ENCODE measurements around the gene GPN2.
A peak's percentile ranks its signal among the peaks of the same experiment; 100 is the strongest.
"Not testable (repeated sequence)": the region's sequence is repeated elsewhere in the genome, so short reads cannot be mapped to it uniquely, and the experiment has no call there.

GPN2 gene

DNA sequence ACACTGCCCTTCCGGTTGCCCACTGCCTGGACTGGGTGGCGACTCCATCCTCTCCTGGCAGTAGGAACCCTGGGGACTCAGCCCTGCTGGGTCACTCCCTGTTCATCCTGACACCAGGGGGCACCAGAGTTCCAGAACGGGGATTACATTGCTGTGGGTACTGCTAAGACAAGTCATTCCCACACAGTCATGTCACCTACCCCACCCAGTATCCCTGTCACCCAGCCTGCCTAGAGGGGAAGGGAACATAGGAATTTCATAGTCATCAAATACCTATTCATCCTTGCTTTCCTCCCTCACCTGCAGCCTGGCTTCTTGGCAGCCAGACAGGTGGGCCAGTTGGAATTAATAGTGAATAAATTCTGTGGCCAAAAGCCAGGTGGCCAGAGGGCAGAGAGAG is 36.9 kb downstream of the GPN2 start:
- H3K27ac ChIP-seq (ENCODE audit: low read depth, low read length), result no peak overlapping the region
- H3K9ac ChIP-seq (ENCODE audit: low read length), result no peak overlapping the region

DNA sequence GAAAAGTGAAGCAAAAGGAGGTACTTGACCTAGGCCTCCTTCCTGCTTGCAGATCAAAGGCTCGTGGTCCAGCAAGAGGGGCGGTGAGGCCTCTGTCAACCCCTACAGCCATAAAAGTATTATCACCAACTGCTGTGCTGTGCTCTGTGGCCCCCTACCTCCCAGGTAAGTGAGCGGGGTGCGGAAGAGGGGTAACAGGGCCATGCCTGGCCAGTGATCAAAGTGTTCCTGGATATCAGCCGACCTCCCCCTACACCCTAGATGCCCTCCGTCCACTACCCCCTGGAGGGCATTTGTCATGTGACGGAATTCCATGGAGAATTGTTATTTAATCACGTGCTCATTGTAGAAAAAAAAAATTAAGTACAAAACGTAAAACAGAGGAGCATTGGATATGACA is 37.4 kb downstream of the GPN2 start:
- no peak overlapping the region for H3K4me3 ChIP-seq (ENCODE audit: low read length)
- H3K9ac ChIP-seq (ENCODE audit: low read length), result no peak overlapping the region
- no peak overlapping the region for H3K27ac ChIP-seq (ENCODE audit: low read depth, low read length)
- peaks cover 37% of the 10 kb centered on the region for H3K36me3 ChIP-seq (ENCODE audit: control insufficient read depth, insufficient read depth, low read length)
- H3K4me1 ChIP-seq (ENCODE audit: control insufficient read depth, insufficient read depth, low read length), result peaks cover 14% of the 10 kb centered on the region
- no peaks in the 10 kb centered on the region for H3K27me3 ChIP-seq (ENCODE audit: control insufficient read depth, insufficient read depth, low read length)

More for the DNA sequence above, 36.9 kb downstream of the GPN2 start:
- H3K36me3 ChIP-seq (ENCODE audit: control insufficient read depth, insufficient read depth, low read length), result peaks cover 37% of the 10 kb centered on the region
- H3K27me3 ChIP-seq (ENCODE audit: control insufficient read depth, insufficient read depth, low read length), result no peaks in the 10 kb centered on the region
- H3K4me1 ChIP-seq (ENCODE audit: control insufficient read depth, insufficient read depth, low read length), result peaks cover 14% of the 10 kb centered on the region
- H3K4me3 ChIP-seq (ENCODE audit: low read length), result no peak overlapping the region

DNA sequence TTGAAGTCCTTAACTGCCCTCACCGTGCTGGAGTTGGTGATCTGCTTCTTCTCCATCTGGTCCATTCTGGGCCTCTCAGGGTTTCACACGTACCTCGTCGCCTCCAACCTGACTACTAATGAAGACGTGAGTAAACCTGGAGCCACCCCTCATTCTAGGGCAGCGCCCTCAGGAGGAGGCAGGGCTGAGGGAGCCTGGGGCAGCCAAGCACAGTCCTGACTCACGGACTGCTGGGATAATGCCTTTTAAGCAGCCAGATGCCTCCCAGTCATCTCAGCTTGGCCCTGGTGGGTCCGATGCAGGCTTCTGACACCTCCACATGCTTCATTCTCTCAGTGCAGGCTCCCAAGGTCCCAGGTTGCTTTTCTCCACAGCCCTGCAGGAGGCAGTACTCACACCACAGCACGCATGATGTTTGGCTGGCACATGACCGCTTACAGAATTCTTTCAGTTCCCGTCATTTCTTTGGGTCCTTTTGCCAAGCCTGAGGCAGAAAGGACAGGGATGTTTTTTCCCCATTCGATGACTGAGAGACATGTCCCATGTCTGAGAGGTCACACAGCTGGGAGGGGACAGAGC is 38.9 kb downstream of the GPN2 start:
- no peaks in the 10 kb centered on the region for H3K27me3 ChIP-seq (ENCODE audit: control insufficient read depth, insufficient read depth, low read length)
- no peak overlapping the region for H3K4me3 ChIP-seq (ENCODE audit: low read length)
- peaks cover 14% of the 10 kb centered on the region for H3K4me1 ChIP-seq (ENCODE audit: control insufficient read depth, insufficient read depth, low read length)
- no peak overlapping the region for H3K9ac ChIP-seq (ENCODE audit: low read length)
- H3K27ac ChIP-seq (ENCODE audit: low read depth, low read length), result no peak overlapping the region
- H3K36me3 ChIP-seq (ENCODE audit: control insufficient read depth, insufficient read depth, low read length), result peaks cover 36% of the 10 kb centered on the region

DNA sequence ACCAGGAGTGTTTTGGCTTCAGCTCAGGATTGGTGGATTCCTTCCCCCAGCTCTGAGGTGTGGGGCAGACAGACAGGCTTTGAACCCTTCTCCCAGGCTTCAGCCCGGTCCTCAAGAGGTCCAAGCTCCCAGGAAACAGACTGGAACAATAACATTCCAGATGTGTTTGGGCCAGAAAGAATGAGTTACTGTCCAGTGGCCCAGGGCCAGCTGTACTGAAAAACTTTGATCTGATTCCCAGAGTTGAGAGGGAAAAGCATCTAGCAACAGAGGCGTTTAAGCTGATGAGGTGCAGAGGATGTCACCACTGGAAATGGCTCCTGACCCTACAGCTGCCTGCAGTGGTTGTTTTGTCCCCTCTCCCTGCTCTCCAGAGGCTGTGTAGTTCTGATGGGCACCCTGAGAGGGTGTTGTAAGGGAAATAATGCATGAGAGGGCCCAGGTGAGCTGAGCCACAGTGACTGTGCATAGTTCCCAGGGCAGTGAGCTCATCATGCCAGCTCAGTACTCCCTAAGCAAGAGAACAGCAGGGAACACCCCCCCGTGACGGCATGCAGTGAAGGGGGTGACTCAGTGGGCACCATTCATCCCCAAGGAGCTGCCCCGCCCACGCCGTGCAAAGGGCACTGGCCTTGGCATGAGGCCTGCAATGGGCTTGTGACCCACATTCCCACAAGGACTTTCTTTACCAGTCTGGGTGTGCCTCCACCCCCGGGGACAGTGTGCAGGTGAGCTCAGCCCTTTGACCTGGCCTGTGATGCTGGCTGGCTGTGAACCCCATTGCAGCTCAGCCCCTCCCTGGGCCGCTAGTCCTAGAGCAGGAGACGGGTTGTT is 40.9 kb downstream of the GPN2 start:
- H3K27ac ChIP-seq (ENCODE audit: low read depth, low read length), result peak overlapping the region; percentile 41
- H3K9ac ChIP-seq (ENCODE audit: low read length), result no peak overlapping the region
- peaks cover 14% of the 10 kb centered on the region for H3K4me1 ChIP-seq (ENCODE audit: control insufficient read depth, insufficient read depth, low read length)
- H3K27me3 ChIP-seq (ENCODE audit: control insufficient read depth, insufficient read depth, low read length), result no peaks in the 10 kb centered on the region
- H3K36me3 ChIP-seq (ENCODE audit: control insufficient read depth, insufficient read depth, low read length), result peaks cover 33% of the 10 kb centered on the region
- H3K4me3 ChIP-seq (ENCODE audit: low read length), result no peak overlapping the region

DNA sequence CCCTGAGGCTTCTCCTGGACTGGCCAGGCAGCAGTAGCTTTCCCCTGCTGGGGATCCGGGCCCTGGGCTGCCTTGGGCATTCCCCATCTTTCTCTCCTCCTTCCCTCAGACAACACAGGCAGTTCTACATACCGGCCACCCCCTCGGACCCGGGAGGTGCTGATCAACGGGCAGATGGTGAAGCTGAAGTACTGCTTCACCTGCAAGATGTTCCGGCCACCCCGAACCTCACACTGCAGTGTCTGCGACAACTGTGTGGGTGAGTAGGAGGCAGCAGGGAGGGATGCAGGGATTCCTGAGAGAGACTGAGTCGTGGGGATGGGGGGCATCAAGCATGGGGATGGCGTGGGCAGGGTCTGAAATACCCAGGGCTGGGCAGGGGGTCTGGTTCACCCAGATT is 41.6 kb downstream of the GPN2 start:
- Histone ChIP-seq H3K4me3 (ENCODE audit: low read length) (no peak overlapping the region), H3K27me3 (ENCODE audit: control insufficient read depth, insufficient read depth, low read length) (no peaks in the 10 kb centered on the region), H3K36me3 (ENCODE audit: control insufficient read depth, insufficient read depth, low read length) (peaks cover 27% of the 10 kb centered on the region), H3K9ac (ENCODE audit: low read length) (no peak overlapping the region), H3K27ac (ENCODE audit: low read depth, low read length) (peak overlapping the region; percentile 41), H3K4me1 (ENCODE audit: control insufficient read depth, insufficient read depth, low read length) (peaks cover 14% of the 10 kb centered on the region)

DNA sequence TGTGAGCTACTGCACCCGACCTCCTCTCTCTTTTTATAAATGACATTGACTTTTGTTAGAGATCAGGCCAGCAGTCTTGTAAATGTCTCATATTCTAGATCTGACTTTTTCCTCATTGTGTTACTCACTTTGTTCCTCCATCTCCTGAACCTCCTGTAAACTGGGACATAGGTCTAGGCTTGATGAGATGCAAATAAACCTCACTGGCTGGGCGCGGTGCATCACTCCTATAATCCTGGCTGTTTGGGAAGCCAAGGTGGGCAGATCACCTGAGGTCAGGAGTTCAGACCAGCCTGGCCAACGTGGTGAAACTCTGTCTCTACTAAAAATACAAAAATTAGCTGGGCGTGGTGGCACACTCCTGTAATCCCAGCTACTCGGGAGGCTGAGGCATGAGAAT is 42.3 kb downstream of the GPN2 start:
- Histone ChIP-seq H3K4me1 (ENCODE audit: control insufficient read depth, insufficient read depth, low read length) (peaks cover 14% of the 10 kb centered on the region), H3K36me3 (ENCODE audit: control insufficient read depth, insufficient read depth, low read length) (peaks cover 25% of the 10 kb centered on the region)
- H3K9ac ChIP-seq (ENCODE audit: low read length); H3K27ac ChIP-seq (ENCODE audit: low read depth, low read length); H3K4me3 ChIP-seq (ENCODE audit: low read length); H3K27me3 ChIP-seq (ENCODE audit: control insufficient read depth, insufficient read depth, low read length): not testable (repeated sequence)

DNA sequence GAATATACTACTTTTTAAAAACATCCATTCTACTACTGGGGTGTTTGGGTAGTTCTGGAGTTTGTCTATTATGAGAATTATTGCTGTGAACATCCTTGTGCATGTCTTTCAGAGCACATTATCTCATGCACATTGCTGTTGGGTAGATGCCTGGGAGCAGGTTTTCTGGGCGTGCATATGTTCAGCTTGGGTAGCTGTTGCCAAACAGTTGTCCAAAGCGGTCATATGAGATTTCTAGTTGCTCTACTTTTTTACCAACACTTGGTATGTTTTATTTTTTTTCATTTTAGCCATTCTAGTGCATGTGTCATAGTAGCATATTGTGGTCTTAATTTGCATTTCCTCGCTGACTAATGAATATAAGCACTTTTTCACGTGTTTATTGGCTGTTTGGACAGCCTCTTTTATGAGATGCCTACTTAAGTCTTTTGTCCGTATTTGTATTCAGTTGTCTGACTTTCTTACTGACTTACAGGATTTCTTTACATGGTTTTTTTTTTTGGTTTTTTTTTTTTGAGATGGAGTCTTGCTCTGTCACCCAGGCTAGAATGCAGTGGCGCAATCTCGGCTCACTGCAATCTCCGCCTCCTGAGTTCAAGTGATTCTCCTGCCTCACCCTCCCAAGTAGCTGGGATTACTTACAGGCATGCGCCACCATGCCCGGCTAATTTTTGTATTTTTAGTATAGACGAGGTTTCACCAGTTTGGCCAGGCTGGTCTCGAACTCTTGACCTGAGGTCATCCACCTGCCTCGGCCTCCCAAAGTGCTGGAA is 45.5 kb downstream of the GPN2 start:
- H3K4me1 ChIP-seq (ENCODE audit: control insufficient read depth, insufficient read depth, low read length), result peaks cover 14% of the 10 kb centered on the region
- H3K4me3 ChIP-seq (ENCODE audit: low read length), result no peak overlapping the region
- H3K36me3 ChIP-seq (ENCODE audit: control insufficient read depth, insufficient read depth, low read length), result peaks cover 2% of the 10 kb centered on the region
- no peaks in the 10 kb centered on the region for H3K27me3 ChIP-seq (ENCODE audit: control insufficient read depth, insufficient read depth, low read length)
- H3K27ac ChIP-seq (ENCODE audit: low read depth, low read length), result no peak overlapping the region
- H3K9ac ChIP-seq (ENCODE audit: low read length), result no peak overlapping the region

DNA sequence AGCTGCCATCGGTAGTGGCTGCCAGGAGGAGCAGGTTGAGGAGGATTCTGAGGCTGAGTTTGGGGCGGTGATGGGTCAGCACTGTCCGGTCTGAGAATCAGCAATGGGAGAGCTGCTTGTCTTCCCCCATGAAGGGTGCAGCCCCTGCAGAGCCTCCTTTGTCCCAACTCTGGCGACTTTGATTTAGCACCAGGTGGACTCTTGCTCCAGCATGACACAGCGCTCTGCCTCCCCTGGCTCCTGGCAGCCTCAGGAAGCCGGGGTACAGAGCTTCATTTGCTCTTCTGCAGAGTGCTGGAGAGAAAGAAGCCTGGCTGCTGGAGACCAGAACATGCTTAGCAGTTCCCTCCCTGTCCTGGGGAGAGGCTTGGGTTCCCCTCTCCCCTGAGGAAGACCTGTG is 50.3 kb downstream of the GPN2 start:
- no peak overlapping the region for H3K27ac ChIP-seq (ENCODE audit: low read depth, low read length)
- H3K9ac ChIP-seq (ENCODE audit: low read length), result no peak overlapping the region
- peaks cover 5% of the 10 kb centered on the region for H3K36me3 ChIP-seq (ENCODE audit: control insufficient read depth, insufficient read depth, low read length)
- no peaks in the 10 kb centered on the region for H3K4me1 ChIP-seq (ENCODE audit: control insufficient read depth, insufficient read depth, low read length)
- H3K4me3 ChIP-seq (ENCODE audit: low read length), result no peak overlapping the region
- H3K27me3 ChIP-seq (ENCODE audit: control insufficient read depth, insufficient read depth, low read length), result no peaks in the 10 kb centered on the region

DNA sequence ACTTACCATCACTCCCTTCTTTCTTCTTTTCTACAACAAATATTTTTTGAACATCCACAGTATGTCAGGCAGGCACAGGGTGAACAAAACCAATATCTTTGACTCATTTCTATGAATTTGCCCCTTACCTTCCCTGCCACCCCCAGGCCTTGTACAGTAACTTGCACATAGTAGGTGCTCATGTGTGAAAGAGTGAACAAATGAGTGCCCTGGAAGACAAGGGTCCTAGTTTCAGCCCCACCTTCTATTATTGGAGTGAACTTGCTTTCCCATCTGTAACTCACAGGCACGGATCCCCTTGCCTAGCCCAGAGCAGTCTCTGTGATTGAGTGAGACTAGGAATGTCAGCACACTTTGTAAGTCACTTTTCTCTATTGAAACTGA is 50.8 kb downstream of the GPN2 start:
- Histone ChIP-seq H3K9ac (ENCODE audit: low read length) (no peak overlapping the region), H3K36me3 (ENCODE audit: control insufficient read depth, insufficient read depth, low read length) (peaks cover 8% of the 10 kb centered on the region), H3K4me3 (ENCODE audit: low read length) (no peak overlapping the region), H3K27ac (ENCODE audit: low read depth, low read length) (no peak overlapping the region), H3K4me1 (ENCODE audit: control insufficient read depth, insufficient read depth, low read length) (no peaks in the 10 kb centered on the region), H3K27me3 (ENCODE audit: control insufficient read depth, insufficient read depth, low read length) (no peaks in the 10 kb centered on the region)

DNA sequence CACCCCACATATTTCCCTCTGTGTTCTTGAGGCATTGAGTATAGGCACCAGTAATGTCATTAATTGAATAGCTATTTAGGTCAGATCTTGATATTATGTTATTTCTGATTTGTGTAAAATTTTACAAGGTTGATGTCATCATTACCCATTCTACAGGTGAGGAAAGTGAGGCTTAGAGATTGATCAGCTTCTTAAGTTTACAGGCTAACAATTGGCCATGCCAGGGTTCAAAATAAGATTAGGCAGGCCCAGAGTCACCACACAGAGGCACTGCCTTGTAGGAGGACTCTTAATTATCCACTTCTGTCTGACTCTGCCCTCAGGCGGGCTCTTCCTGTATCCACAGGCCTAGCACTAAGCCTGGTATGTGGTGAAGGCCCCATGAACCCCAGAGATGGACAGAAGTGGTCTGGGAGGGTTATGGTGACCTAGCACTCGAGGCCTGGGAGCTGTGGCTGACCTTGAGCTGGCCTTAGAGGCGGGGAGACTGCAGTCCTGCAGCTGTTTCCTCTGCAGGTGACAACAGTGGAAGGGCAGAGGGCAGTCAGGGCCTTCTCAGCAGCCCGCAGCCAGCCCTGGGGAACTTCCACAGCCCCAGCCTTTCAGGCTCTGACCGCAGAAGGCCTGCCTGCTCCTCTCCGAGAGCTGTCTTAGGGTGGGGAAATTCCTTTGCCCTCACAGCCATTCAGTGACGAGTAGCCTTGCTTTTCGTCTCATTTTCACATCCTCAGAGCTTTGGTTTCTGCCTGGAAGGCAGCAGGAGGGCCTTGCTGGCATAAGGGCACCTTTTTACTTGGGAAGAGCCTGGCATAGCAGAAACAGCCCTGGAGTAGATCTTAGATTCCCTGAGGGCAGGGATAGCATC is 51.4 kb downstream of the GPN2 start:
- peaks cover 14% of the 10 kb centered on the region for H3K36me3 ChIP-seq (ENCODE audit: control insufficient read depth, insufficient read depth, low read length)
- no peak overlapping the region for H3K9ac ChIP-seq (ENCODE audit: low read length)
- H3K4me1 ChIP-seq (ENCODE audit: control insufficient read depth, insufficient read depth, low read length), result no peaks in the 10 kb centered on the region
- no peak overlapping the region for H3K4me3 ChIP-seq (ENCODE audit: low read length)
- H3K27ac ChIP-seq (ENCODE audit: low read depth, low read length), result no peak overlapping the region
- H3K27me3 ChIP-seq (ENCODE audit: control insufficient read depth, insufficient read depth, low read length), result no peaks in the 10 kb centered on the region

DNA sequence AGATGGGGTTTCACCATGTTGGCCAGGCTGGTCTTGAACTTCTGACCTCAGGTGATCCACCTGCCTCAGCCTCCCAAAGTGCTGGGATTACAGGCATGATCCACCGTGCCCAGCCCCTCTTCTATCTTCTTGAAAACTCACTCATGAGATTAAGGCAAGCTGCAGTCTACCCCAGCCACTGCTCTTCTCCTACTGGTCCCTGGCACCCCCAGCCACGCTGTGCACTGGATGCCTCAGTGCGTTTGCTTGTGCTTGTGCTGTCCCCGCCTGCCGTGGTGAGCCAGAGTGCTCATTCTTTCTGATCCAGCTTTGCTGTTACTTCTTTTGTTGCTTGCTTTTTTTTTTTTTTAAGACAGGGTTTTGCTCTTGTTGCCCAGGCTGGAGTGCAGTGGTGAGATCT is 52.4 kb downstream of the GPN2 start:
- not testable (repeated sequence) for H3K4me3 ChIP-seq (ENCODE audit: low read length); H3K27ac ChIP-seq (ENCODE audit: low read depth, low read length)

More for the DNA sequence above, 52.4 kb downstream of the GPN2 start:
- H3K9ac ChIP-seq (ENCODE audit: low read length); H3K27me3 ChIP-seq (ENCODE audit: control insufficient read depth, insufficient read depth, low read length); H3K4me1 ChIP-seq (ENCODE audit: control insufficient read depth, insufficient read depth, low read length): not testable (repeated sequence)
- peaks cover 24% of the 10 kb centered on the region for H3K36me3 ChIP-seq (ENCODE audit: control insufficient read depth, insufficient read depth, low read length)
